GM12878 (cell line): Measurements from ENCODE around the gene DDX5. TPM values are rescaled to one million over a fixed set of nuclear protein-coding genes. Genes with fewer than 3 reads are reported as not detected.
A peak's percentile ranks its signal among the peaks of the same experiment; 100 is the strongest.

Source experiments
- EED ChIP-seq: sonication (generic); IDR thresholded peaks from 2 replicates; pipeline ENCODE4 v1.6.1; 2016; ENCODE audit warnings: antibody characterized with exemption, low read depth
- EGR1 ChIP-seq, 2 experiments: IDR thresholded peaks; 1 replicate in 1 of 2; 2 replicates in 1 of 2; pipeline ENCODE4 v1.6.1; 2011 to 2012; ENCODE audit warnings: low read depth in 2 of 2, low read length in 2 of 2, borderline replicate concordance in 1 of 2, mild to moderate bottlenecking in 1 of 2, moderate library complexity in 1 of 2
- HDAC2 ChIP-seq: fragments of 200-600 bp; sonication (generic); IDR thresholded peaks from 2 replicates; pipeline ENCODE4 v1.6.1; 2017
- HDGF ChIP-seq: fragments of 450-650 bp; IDR thresholded peaks from 2 replicates; pipeline ENCODE4 v1.6.1; 2016; ENCODE audit warnings: antibody characterized with exemption
- IKZF1 ChIP-seq: fragments of 450-650 bp; conservative IDR thresholded peaks from 2 replicates; pipeline ENCODE4 v1.6.1; 2017; ENCODE audit warnings: antibody characterized with exemption, mild to moderate bottlenecking
- JUND ChIP-seq: IDR thresholded peaks from 2 replicates; pipeline ENCODE4 v1.6.1; 2012; ENCODE audit warnings: low read depth, mild to moderate bottlenecking, low read length, improper control_type of control experiment, moderate library complexity
- LARP7 ChIP-seq: fragments of 450-650 bp; IDR thresholded peaks from 2 replicates; pipeline ENCODE4 v1.6.1; 2017; ENCODE audit warnings: mild to moderate bottlenecking
- PAX8 ChIP-seq: fragments of 450-650 bp; IDR thresholded peaks from 2 replicates; pipeline ENCODE4 v1.6.1; 2017; ENCODE audit warnings: mild to moderate bottlenecking, moderate library complexity
- POLR2AphosphoS2 ChIP-seq: IDR thresholded peaks from 2 replicates; pipeline ENCODE4 v1.6.1; 2011; ENCODE audit warnings: low read depth, mild to moderate bottlenecking, low read length, improper control_type of control experiment, moderate library complexity
- RCOR1 ChIP-seq: conservative IDR thresholded peaks from 2 replicates; pipeline ENCODE4 v1.6.1; 2012; ENCODE audit warnings: low read depth, low read length, improper control_type of control experiment
- SMC3 ChIP-seq: IDR thresholded peaks from 2 replicates; pipeline ENCODE4 v1.6.1; 2011; ENCODE audit warnings: low read length, improper control_type of control experiment, borderline replicate concordance
- TCF12 ChIP-seq: IDR thresholded peaks from 2 replicates; pipeline ENCODE4 v1.6.1; 2011; ENCODE audit warnings: low read depth, mild to moderate bottlenecking, low read length
- YY1 ChIP-seq: IDR thresholded peaks from 2 replicates; pipeline ENCODE4 v1.6.1; 2011; ENCODE audit warnings: low read depth, mild to moderate bottlenecking, low read length
- ZNF217 ChIP-seq: fragments of 450-650 bp; IDR thresholded peaks from 2 replicates; pipeline ENCODE4 v1.6.1; 2017; ENCODE audit warnings: antibody characterized with exemption, mild to moderate bottlenecking
- polyA plus RNA-seq, 11 experiments: library from polyadenylated mRNA; depleted of rRNA in 4 of 11; unstranded in 6 of 11; stranded (reverse) in 5 of 11; fragments of >200 nt; fragmentation: Nextera tagmentation in 4 of 11; fragmentation: Illumina TruSeq in 1 of 11; extraction: Ambion mirVana in 4 of 11; extraction: Trizol in 1 of 11; gene quantifications; 1 replicate in 1 of 11; 2 replicates in 10 of 11; pipeline versions ENCODE4 v1.2.1 to v1.2.3, GENCODE V29; 2011 to 2016; ENCODE audit warnings: inconsistent platforms in 2 of 11, missing spikeins in 2 of 11, low read depth in 1 of 11
- total RNA-seq, 4 experiments: library from RNA; depleted of rRNA in 3 of 4; stranded (reverse); fragments of >200 nt in 3 of 4; fragmentation: Illumina TruSeq in 1 of 4; extraction: Trizol in 1 of 4; gene quantifications; 2 replicates each; pipeline versions ENCODE4 v1.2.1 to v1.2.3, GENCODE V29; 2013 to 2021
- TF ChIP-seq, protein P1 (sequence below): IDR thresholded peaks from 2 replicates; pipeline ENCODE4 v1.6.1; 2012; ENCODE audit warnings: improper control_type of control experiment, low read depth, low read length; ENCODE audit not compliant: insufficient replicate concordance
- TF ChIP-seq, protein P2 (sequence below): fragments of 450-650 bp; IDR thresholded peaks from 2 replicates; pipeline ENCODE4 v1.6.1; 2016; ENCODE audit warnings: mild to moderate bottlenecking, moderate library complexity, borderline replicate concordance
- TF ChIP-seq, protein P3 (sequence below): fragments of 450-650 bp; conservative IDR thresholded peaks from 2 replicates; pipeline ENCODE4 v1.6.1; 2017; ENCODE audit warnings: mild to moderate bottlenecking, moderate library complexity

The DDX5 gene
- total and polyA plus RNA-seq, 10 of the 15 experiments (the other 5 are each of a cell fraction or from before 2014, with no cell fraction given) = 257 to 1,423 (median 719) TPM

DNA sequence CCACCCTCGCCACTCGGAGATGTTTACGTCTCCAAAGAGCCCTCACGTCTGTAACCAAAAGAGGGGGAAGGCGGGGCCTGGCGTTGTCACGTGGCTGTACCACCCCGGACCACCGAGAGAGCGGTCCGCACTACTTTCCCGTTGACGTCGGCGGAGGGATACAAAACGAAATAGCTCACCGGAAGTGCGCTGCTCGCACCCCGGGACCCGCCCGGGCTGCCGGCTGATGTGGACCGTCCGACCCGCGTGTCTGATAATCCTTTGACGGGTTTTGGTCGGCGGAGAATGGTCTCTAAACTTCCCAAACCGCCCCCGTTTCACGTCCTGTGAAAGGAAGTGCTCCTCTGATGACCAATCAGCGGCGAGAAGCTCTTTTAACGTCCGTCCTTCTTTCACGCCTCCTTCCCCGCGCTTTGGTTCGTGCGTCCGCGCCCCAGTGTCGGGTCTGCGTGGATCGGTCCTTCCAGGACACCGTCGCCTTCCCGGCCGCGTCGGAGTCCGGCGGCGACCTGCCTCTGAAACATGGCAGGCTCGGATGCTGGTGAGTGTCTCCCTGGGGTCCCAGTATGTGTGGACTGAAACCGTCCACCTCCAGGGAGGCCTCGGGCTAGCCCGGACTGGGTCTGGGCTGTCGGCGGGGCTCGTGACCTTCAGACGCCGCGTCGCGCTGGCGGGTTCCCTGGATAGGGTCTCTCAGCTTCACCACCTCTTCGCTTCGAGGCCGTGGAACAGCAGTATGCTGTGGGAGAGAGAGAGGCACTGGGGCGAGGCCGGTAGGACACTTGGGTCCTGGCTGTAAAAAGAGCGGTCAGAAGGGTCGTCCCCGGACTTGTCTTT, 705 bp upstream of the DDX5 start, which contains the start of gene CEP95 (continued):
- TF ChIP-seq, protein P1, sequence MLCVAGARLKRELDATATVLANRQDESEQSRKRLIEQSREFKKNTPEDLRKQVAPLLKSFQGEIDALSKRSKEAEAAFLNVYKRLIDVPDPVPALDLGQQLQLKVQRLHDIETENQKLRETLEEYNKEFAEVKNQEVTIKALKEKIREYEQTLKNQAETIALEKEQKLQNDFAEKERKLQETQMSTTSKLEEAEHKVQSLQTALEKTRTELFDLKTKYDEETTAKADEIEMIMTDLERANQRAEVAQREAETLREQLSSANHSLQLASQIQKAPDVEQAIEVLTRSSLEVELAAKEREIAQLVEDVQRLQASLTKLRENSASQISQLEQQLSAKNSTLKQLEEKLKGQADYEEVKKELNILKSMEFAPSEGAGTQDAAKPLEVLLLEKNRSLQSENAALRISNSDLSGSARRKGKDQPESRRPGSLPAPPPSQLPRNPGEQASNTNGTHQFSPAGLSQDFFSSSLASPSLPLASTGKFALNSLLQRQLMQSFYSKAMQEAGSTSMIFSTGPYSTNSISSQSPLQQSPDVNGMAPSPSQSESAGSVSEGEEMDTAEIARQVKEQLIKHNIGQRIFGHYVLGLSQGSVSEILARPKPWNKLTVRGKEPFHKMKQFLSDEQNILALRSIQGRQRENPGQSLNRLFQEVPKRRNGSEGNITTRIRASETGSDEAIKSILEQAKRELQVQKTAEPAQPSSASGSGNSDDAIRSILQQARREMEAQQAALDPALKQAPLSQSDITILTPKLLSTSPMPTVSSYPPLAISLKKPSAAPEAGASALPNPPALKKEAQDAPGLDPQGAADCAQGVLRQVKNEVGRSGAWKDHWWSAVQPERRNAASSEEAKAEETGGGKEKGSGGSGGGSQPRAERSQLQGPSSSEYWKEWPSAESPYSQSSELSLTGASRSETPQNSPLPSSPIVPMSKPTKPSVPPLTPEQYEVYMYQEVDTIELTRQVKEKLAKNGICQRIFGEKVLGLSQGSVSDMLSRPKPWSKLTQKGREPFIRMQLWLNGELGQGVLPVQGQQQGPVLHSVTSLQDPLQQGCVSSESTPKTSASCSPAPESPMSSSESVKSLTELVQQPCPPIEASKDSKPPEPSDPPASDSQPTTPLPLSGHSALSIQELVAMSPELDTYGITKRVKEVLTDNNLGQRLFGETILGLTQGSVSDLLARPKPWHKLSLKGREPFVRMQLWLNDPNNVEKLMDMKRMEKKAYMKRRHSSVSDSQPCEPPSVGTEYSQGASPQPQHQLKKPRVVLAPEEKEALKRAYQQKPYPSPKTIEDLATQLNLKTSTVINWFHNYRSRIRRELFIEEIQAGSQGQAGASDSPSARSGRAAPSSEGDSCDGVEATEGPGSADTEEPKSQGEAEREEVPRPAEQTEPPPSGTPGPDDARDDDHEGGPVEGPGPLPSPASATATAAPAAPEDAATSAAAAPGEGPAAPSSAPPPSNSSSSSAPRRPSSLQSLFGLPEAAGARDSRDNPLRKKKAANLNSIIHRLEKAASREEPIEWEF = no peak
- no peak for TF ChIP-seq SMC3
- no peak for TF ChIP-seq RCOR1
- TF ChIP-seq IKZF1 = peak; percentile 89
- TF ChIP-seq POLR2AphosphoS2 = peak; percentile 27; the same call in 1 of the 2 replicates
- no peak for TF ChIP-seq HDAC2
- TF ChIP-seq ZNF217 = no peak
- TF ChIP-seq, protein P2, sequence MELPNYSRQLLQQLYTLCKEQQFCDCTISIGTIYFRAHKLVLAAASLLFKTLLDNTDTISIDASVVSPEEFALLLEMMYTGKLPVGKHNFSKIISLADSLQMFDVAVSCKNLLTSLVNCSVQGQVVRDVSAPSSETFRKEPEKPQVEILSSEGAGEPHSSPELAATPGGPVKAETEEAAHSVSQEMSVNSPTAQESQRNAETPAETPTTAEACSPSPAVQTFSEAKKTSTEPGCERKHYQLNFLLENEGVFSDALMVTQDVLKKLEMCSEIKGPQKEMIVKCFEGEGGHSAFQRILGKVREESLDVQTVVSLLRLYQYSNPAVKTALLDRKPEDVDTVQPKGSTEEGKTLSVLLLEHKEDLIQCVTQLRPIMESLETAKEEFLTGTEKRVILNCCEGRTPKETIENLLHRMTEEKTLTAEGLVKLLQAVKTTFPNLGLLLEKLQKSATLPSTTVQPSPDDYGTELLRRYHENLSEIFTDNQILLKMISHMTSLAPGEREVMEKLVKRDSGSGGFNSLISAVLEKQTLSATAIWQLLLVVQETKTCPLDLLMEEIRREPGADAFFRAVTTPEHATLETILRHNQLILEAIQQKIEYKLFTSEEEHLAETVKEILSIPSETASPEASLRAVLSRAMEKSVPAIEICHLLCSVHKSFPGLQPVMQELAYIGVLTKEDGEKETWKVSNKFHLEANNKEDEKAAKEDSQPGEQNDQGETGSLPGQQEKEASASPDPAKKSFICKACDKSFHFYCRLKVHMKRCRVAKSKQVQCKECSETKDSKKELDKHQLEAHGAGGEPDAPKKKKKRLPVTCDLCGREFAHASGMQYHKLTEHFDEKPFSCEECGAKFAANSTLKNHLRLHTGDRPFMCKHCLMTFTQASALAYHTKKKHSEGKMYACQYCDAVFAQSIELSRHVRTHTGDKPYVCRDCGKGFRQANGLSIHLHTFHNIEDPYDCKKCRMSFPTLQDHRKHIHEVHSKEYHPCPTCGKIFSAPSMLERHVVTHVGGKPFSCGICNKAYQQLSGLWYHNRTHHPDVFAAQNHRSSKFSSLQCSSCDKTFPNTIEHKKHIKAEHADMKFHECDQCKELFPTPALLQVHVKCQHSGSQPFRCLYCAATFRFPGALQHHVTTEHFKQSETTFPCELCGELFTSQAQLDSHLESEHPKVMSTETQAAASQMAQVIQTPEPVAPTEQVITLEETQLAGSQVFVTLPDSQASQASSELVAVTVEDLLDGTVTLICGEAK = peak; percentile 90
- TF ChIP-seq LARP7 = peak; percentile 45
- no peak for TF ChIP-seq JUND
- TF ChIP-seq HDGF = no peak
- TF ChIP-seq YY1 = peak; percentile 81; the same call in 1 of the 2 replicates
- TF ChIP-seq, protein P3, sequence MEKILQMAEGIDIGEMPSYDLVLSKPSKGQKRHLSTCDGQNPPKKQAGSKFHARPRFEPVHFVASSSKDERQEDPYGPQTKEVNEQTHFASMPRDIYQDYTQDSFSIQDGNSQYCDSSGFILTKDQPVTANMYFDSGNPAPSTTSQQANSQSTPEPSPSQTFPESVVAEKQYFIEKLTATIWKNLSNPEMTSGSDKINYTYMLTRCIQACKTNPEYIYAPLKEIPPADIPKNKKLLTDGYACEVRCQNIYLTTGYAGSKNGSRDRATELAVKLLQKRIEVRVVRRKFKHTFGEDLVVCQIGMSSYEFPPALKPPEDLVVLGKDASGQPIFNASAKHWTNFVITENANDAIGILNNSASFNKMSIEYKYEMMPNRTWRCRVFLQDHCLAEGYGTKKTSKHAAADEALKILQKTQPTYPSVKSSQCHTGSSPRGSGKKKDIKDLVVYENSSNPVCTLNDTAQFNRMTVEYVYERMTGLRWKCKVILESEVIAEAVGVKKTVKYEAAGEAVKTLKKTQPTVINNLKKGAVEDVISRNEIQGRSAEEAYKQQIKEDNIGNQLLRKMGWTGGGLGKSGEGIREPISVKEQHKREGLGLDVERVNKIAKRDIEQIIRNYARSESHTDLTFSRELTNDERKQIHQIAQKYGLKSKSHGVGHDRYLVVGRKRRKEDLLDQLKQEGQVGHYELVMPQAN = peak; percentile 55
- TF ChIP-seq TCF12 = 0 out of 2 replicates have a peak, but pooled peaks have one; percentile 42
- TF ChIP-seq EGR1 (IDR thresholded peaks at IDR 0.05; ENCODE audit: borderline replicate concordance in 1 of 2, low read depth in 2 of 2, low read length in 2 of 2) = peak; percentile 55 to 71
- no peak for TF ChIP-seq PAX8
- peak; percentile 15; the same call in 1 of the 2 replicates for TF ChIP-seq EED
